ENCODE results near the gene ERCC3.

Gene ERCC3

DNA sequence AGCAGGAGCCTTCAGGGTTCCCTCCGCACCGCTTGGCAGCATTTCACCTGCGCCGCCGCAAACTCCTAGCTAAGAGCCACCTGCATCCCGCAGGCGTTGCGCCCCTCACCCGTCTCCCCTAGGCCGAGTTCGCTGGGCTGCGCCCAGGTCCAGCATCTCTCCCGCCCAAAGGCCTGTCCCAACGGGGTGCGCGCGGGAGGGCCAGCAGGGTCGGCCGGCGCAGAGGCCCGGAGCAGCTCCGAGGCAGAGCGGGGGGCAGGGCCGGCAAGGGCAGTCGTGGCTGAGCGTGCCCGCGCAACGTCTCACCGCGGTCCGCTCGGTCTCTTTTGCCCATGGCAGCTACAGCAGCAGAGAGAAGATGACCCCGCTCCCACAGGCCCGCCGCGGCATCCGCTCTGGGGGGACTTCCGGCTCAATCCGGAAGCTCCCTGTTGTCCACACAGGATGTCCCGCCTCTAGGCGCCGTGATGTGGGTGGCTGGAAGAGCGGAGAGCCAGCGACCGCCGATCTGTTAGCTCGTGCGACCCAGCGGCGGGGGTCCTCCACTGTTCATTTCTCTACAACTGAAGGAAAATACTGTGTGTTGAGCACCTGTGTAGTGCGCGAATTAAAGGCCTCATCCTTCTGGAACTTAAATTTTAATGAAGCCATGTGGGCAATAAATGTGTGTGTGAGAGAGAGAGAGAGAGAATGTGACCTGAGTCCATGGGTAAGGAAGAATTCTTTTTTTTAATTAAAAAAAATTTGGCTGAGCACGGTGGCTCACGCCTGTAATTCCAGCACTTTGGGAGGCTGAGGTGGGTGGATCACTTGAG lies at the start of gene ERCC3:
Gene ERCC3 (minus strand): TSS at position 397 of the 815 bp plus-strand sequence. CDS start 63 bp downstream, at position 334.
- DNase-seq = peak; percentile 62 to 94 (median 87)
- intact Hi-C loops (cut with DNase I) = no loop called here

DNA sequence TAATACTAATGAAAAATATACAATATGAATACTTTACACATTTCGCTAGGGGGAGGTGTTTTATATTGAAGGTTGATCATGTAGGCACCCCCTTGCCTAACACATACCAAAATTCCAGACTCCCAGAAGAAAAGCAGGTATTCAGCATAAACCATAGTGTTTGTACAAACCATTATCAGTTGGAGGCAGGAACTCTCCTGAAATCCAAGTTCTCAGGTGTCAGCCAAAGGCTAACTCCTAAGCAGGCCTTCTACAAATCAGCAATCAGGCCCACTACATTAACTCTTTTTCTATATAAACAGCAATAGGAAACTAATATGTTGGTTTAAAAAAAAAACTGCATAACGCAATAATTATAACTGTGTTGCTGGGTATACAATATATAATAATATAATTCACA lies 49.3 kb upstream of the ERCC3 start:
- intact Hi-C loops (cut with DNase I) = no loop called here
- DNase-seq = no peak

GRCh38 chr2:127342101-127342500 lies 48.2 kb upstream of the ERCC3 start:
- intact Hi-C loops (cut with DNase I) = no loop called here

GRCh38 chr2:127332335-127332734 lies 38.4 kb upstream of the ERCC3 start:
- intact Hi-C loops (cut with DNase I) = no loop called here
- DNase-seq = no peak

More at GRCh38 chr2:127342101-127342500, 48.2 kb upstream of the ERCC3 start:
- DNase-seq = no peak

- DNase-seq = no peak
- intact Hi-C loops (cut with DNase I) = no loop called here
Measured at GRCh38 chr2:127330753-127331152, 36.8 kb upstream of the ERCC3 start.

DNA sequence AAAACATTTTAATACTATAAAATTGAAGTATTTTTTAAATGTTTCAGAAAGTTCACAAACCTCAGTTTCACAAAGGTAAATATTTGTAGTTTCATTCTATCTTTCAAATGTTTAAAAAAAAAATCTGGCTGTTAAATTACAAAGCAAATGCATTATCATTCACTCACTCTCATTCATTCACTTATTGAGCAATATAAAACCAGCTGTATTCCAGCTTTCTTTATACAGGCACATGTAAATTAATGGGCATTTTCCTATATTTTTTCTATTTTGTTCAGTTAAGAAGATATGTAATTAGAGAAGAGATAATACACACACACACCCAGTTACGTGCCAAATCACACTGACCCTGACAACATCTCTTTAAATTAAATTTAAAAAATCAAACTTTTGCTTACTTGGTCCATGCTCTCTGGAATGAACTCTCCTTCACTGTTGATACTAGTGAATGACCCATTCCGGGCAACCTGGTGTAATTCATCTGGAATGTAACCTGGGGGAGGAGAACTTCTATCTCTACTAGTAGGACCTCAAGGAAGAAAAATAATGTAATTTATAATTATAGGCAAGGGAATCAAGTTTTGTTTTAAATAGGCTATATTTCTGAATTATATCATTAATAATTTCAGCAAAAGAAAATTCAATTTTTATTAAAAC lies 32.5 kb upstream of the ERCC3 start:
- no peak for DNase-seq
- intact Hi-C loops (cut with DNase I) = loop anchor here (10.0 kb wide), 1 partner anchor 148 kb away; no protein-coding TSS in a partner anchor

- peak in 16 of 42 donors; percentile 6 to 64 (median 32) for DNase-seq
- intact Hi-C loops (cut with DNase I) = loop anchor here (10.0 kb wide), 1 partner anchor 150 kb away; no protein-coding TSS in a partner anchor
Measured at GRCh38 chr2:127324635-127325034, 30.7 kb upstream of the ERCC3 start.

DNA sequence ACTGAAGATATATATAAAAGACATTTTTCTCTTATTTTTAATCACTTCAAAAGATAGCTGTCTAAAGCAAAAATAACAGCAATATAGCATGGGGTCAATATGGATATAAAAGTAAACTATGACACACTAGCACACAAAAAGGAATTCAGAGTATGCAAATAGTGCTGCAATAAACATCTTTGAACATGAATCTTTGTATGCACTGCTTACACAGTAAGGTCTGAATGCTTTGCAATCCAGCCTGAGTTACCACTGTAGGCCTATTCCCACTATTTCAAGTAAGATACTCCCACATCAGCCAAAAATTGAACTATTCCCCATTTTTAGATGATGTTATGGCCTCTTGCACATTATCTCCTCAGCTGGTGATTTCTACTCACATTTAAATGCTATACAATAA lies 27.4 kb upstream of the ERCC3 start:
- intact Hi-C loops (cut with DNase I) = loop anchor here (10.0 kb wide), 1 partner anchor 153 kb away; no protein-coding TSS in a partner anchor
- no peak for DNase-seq

DNA sequence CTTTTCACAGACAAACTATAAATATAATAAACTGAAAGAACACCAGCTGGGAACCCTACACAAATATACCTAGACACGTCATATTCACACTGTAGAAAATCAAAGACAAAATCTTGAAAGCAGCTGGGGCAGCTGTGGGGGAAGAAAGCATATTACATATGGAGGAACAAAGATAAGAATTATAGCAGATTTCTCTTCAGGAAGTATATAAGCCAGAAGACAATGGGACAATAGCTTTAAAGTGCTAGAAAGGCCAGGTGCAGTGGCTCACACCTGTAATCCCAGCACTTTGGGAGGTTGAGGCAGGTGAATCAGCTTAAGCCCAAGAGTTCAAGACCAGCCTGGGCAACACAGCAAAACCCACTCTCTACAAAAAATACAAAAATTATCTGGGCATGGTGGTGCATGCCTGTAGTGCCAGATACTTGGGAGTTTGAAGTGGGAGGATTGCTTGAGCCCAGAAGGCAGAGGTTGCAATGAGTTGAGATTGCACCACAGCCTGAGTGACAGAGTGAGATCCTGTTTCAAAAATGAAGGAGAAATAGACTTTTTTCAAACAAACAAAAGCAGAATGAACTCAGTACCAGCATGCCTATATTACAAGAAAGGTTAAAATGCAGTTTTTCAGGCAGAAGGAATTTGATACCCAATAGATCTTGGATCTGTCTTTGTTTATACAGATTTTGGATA lies 26.8 kb upstream of the ERCC3 start:
- no peak for DNase-seq
- intact Hi-C loops (cut with DNase I) = loop anchor here (10.0 kb wide), 1 partner anchor 154 kb away; no protein-coding TSS in a partner anchor

GRCh38 chr2:127320067-127320466 lies 26.1 kb upstream of the ERCC3 start:
- DNase-seq = no peak

GRCh38 chr2:127314193-127314988 lies 20.4 kb upstream of the ERCC3 start:
- no peak for DNase-seq
- intact Hi-C loops (cut with DNase I) = no loop called here

More at GRCh38 chr2:127320067-127320466, 26.1 kb upstream of the ERCC3 start:
- intact Hi-C loops (cut with DNase I) = loop anchor here (10.0 kb wide), 1 partner anchor 155 kb away; no protein-coding TSS in a partner anchor

GRCh38 chr2:127313406-127313805 lies 19.5 kb upstream of the ERCC3 start:
- intact Hi-C loops (cut with DNase I) = no loop called here
- DNase-seq = no peak

DNA sequence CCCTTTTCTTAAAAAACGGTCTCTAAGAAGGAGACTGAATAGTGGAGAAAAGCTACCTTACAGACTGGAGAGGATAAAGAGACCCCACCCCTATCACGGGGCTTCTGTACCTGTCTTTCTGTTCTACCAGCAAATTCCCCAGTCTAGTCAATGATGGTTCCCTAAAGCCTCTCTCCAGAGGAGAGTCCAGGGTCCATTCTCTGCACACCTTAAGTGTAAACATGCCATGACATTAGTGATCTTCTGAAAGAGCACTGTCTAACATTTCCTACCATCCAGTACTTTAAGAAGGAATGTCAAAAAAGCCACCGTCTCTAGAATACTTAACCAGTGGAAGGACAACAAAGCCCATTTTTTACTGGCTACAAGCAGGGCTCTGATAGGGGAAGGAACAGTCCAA lies 17.0 kb upstream of the ERCC3 start:
- DNase-seq = no peak
- intact Hi-C loops (cut with DNase I) = no loop called here

- DNase-seq = no peak
- intact Hi-C loops (cut with DNase I) = no loop called here
Measured at GRCh38 chr2:127309468-127309867, 15.5 kb upstream of the ERCC3 start.

GRCh38 chr2:127308586-127309138 lies 14.7 kb upstream of the ERCC3 start:
- intact Hi-C loops (cut with DNase I) = no loop called here
- no peak for DNase-seq

DNA sequence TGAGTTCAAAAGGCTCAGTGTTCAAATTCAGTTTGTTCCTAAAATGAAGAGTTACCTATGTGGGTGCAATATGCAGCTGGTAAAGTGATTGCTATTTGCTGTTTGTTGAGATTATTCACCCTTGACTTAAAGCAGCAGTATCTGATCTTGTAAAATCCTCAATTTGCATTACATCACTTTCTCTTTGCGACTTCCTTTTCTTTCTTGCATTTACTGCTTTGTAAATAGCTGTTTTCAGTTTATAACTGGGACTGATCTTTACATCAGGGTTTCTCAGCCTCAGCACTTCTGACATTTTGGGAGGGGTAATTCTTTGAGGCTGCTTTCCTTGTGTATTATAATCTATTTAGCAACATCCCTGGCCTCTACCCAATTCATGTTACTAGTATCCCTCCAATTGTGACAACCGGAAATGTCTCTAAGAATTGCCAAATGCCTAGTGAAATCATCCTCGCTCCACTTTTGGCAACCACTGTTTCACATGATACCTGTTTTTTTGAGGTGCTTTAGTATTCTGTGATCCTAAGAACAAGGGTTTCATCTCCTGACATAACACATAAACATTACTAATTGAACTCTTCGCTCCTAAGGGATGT lies 12.1 kb upstream of the ERCC3 start:
- intact Hi-C loops (cut with DNase I) = no loop called here

GRCh38 chr2:127302168-127302567 lies 8.2 kb upstream of the ERCC3 start:
- intact Hi-C loops (cut with DNase I) = no loop called here
- no peak for DNase-seq

More for the DNA sequence above, 12.1 kb upstream of the ERCC3 start:
- no peak for DNase-seq

DNA sequence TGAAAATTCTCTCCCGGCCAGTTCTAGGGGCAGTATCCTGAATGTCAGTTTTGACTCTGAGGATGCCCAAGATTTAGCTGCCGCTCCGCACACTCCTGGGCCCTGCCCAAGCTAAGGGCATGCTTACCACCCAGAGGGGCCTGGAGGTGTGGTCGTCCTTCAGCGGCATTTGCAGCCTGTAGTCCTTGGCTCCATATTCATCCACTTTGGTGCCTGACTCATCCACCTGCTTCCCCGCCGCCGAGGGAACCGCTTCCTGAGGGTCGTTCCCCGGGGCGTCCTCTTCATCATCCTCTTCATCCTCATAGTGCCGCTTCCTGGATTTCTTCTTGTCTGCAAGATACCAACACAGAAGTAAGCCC lies 577 bp downstream of the ERCC3 start:
- intact Hi-C loops (cut with DNase I) = no loop called here
- DNase-seq = peak in 1 of 42 donors; percentile 45

Measured in head of caudate nucleus (tissue), 42 donors.